ENCODE data around the gene AFDN. TPM values are rescaled to one million over a fixed set of nuclear protein-coding genes. Genes with fewer than 3 reads are reported as not detected.

The AFDN gene
- total and polyA plus RNA-seq, 2 of the 8 experiments (the other 6 are each of a cell fraction or from before 2014, with no cell fraction given), result 53.4 to 192 TPM

GRCh38 chr6:167812088-167812487, 14.6 kb upstream of the AFDN start:
- no peaks in the 10 kb centered on the region for H4K20me1 ChIP-seq (replicated peaks in 1 of 2; ENCODE audit: control insufficient read depth in 1 of 2, insufficient read depth in 2 of 2, low read length in 2 of 2)
- TF ChIP-seq RXRA (IDR thresholded peaks at IDR 0.05; ENCODE audit: insufficient read depth, low read depth, low read length), result no peak
- no peak for TF ChIP-seq FOSL1 (IDR thresholded peaks at IDR 0.05; ENCODE audit: insufficient read depth, low read depth, low read length)
- TF ChIP-seq ATF2 (IDR thresholded peaks at IDR 0.05; ENCODE audit: low read length), result no peak
- TF ChIP-seq RAD21 (IDR thresholded peaks at IDR 0.05 in 1 of 2, conservative IDR thresholded peaks at IDR 0.05 in 1 of 2; ENCODE audit: low read depth in 2 of 2, low read length in 2 of 2), result no peak
- TF ChIP-seq POLR2AphosphoS5 (IDR thresholded peaks at IDR 0.05; ENCODE audit: low read depth, low read length), result no peak
- TF ChIP-seq E2F6 (IDR thresholded peaks at IDR 0.05), result no peak
- TF ChIP-seq NANOG (IDR thresholded peaks at IDR 0.05; ENCODE audit: insufficient read depth, low read depth, low read length, poor library complexity, severe bottlenecking), result no peak
- no peaks in the 10 kb centered on the region for H3K79me2 ChIP-seq (ENCODE audit: control insufficient read depth in 1 of 2, insufficient read depth in 2 of 2, low read length in 2 of 2)
- H2BK15ac ChIP-seq (ENCODE audit: low read length), result no peak overlapping the region
- H3K4me2 ChIP-seq (ENCODE audit: insufficient read depth in 1 of 2, low read depth in 2 of 2, low read length in 2 of 2), result no peak overlapping the region
- H4K5ac ChIP-seq (ENCODE audit: insufficient read length, low read depth, low read length), result no peak overlapping the region
- H3K9me3 ChIP-seq (ENCODE audit: insufficient read depth in 2 of 2, low read depth in 1 of 2, low read length in 1 of 2), result no peaks in the 10 kb centered on the region; a peak in 1 of 4 replicates
- H2AK5ac ChIP-seq (ENCODE audit: low read depth, low read length), result no peak overlapping the region
- no peak overlapping the region for H4K91ac ChIP-seq (replicated peaks; ENCODE audit: insufficient read length, low read length)
- no peak overlapping the region for H2BK5ac ChIP-seq (ENCODE audit: low read depth, low read length)
- FAIRE-seq (no peak), DNase-seq (ENCODE audit: low read depth in 1 of 2, low spot score in 2 of 2) (no peak)
- H3K4ac ChIP-seq (replicated peaks; ENCODE audit: insufficient read length, low read depth, low read length), result no peak overlapping the region
- no peak overlapping the region for H3K56ac ChIP-seq (replicated peaks; ENCODE audit: insufficient read length, low read depth, low read length)
- CTCF ChIA-PET (ENCODE audit: partially characterized antibody), result no interaction called here
- H3K4me3 ChIP-seq (ENCODE audit: extremely low read depth in 1 of 4, insufficient read depth in 2 of 4, low read depth in 3 of 4, low read length in 4 of 4), result no peak overlapping the region
- H4K8ac ChIP-seq (ENCODE audit: extremely low read depth, insufficient read depth, low read length), result no peak overlapping the region
- no peak overlapping the region for H2AFZ ChIP-seq (ENCODE audit: low read length)
- no peak overlapping the region for H2BK12ac ChIP-seq (ENCODE audit: low read depth, low read length)
- no peak overlapping the region for H3K23ac ChIP-seq (ENCODE audit: insufficient read length)
- H3K23me2 ChIP-seq (ENCODE audit: low read depth, low read length), result no peaks in the 10 kb centered on the region; the same call in 1 of the 2 replicates
- H3K27me3 ChIP-seq (replicated peaks in 1 of 4; ENCODE audit: control insufficient read depth in 3 of 4, extremely low read depth in 1 of 4, insufficient read depth in 3 of 4, low read length in 3 of 4), result no peaks in the 10 kb centered on the region
- 86% methylated on average over 2 of the region's 2 CpGs; no CpG with 5 or more reads in 1 of the 2 experiments for WGBS, 2 experiments (ENCODE audit: extremely low coverage in 1 of 2, insufficient coverage in 1 of 2, insufficient read length in 1 of 2, insufficient replicate concordance in 2 of 2, low coverage in 1 of 2, low lambda C conversion rate in 2 of 2, missing lambda C conversion rate in 1 of 2)
- H3K18ac ChIP-seq (ENCODE audit: extremely low read depth, low read length), result no peak overlapping the region
- H3K9ac ChIP-seq (replicated peaks in 1 of 4; ENCODE audit: extremely low read depth in 1 of 4, low read depth in 3 of 4, low read length in 3 of 4), result no peak overlapping the region
- no peak overlapping the region for H3K14ac ChIP-seq (ENCODE audit: insufficient read length)
- no peaks in the 10 kb centered on the region for H3K79me1 ChIP-seq (ENCODE audit: low read depth, low read length)
- H2BK120ac ChIP-seq (replicated peaks; ENCODE audit: low read depth, low read length), result no peak overlapping the region
- no peaks in the 10 kb centered on the region for H3K36me3 ChIP-seq (ENCODE audit: control insufficient read depth in 2 of 4, insufficient read depth in 4 of 4, low read length in 3 of 4)
- H2BK20ac ChIP-seq (ENCODE audit: low read length), result no peak overlapping the region
- POLR2A ChIA-PET (ENCODE audit: partially characterized antibody), result no interaction called here
- peaks cover 0 to 4% (median 1%) of the 10 kb centered on the region in 4 experiments; a peak in 3 of 7 replicates for H3K4me1 ChIP-seq (replicated peaks in 1 of 4; ENCODE audit: control insufficient read depth in 3 of 4, insufficient read depth in 4 of 4, low read length in 3 of 4)
- no peak overlapping the region for H3K27ac ChIP-seq (ENCODE audit: low read depth, low read length)

Data from H1 (cell line).